ENCODE measurements around the gene CPD.
"Not testable (repeated sequence)": the region's sequence is repeated elsewhere in the genome, so short reads cannot be mapped to it uniquely, and the experiment has no call there.

The CPD gene

GRCh38 chr17:30396129-30396528, 17.4 kb downstream of the CPD start:
- no peak for DNase-seq (ENCODE audit: low read depth in 1 of 2, low spot score in 1 of 2)
- no peak for TF ChIP-seq JUND (IDR thresholded peaks at IDR 0.05; ENCODE audit: low read depth)
- in situ Hi-C loops (cut with HindIII; ENCODE audit: low pct_unique_long_range_greater_than_20kb, low sequenced_read_pairs) = no loop called here

GRCh38 chr17:30396612-30397011, 17.9 kb downstream of the CPD start:
- no peak for DNase-seq (ENCODE audit: low read depth in 1 of 2, low spot score in 1 of 2)
- no peak for TF ChIP-seq JUND (IDR thresholded peaks at IDR 0.05; ENCODE audit: low read depth)
- in situ Hi-C loops (cut with HindIII; ENCODE audit: low pct_unique_long_range_greater_than_20kb, low sequenced_read_pairs) = no loop called here

- DNase-seq (ENCODE audit: low read depth in 1 of 2, low spot score in 1 of 2) = no peak
- in situ Hi-C loops (cut with HindIII; ENCODE audit: low pct_unique_long_range_greater_than_20kb, low sequenced_read_pairs) = no loop called here
- no peak for TF ChIP-seq JUND (IDR thresholded peaks at IDR 0.05; ENCODE audit: low read depth)
Measured at GRCh38 chr17:30398328-30399041, 19.8 kb downstream of the CPD start.

- in situ Hi-C loops (cut with HindIII; ENCODE audit: low pct_unique_long_range_greater_than_20kb, low sequenced_read_pairs) = no loop called here
- DNase-seq (ENCODE audit: low read depth in 1 of 2, low spot score in 1 of 2) = no peak
- no peak for TF ChIP-seq JUND (IDR thresholded peaks at IDR 0.05; ENCODE audit: low read depth)
Measured at GRCh38 chr17:30401097-30401496, 22.4 kb downstream of the CPD start.

- TF ChIP-seq JUND (IDR thresholded peaks at IDR 0.05; ENCODE audit: low read depth) = no peak
- in situ Hi-C loops (cut with HindIII; ENCODE audit: low pct_unique_long_range_greater_than_20kb, low sequenced_read_pairs) = no loop called here
Measured at GRCh38 chr17:30405161-30405560, 26.4 kb downstream of the CPD start.

GRCh38 chr17:30410627-30411026, 31.9 kb downstream of the CPD start:
- DNase-seq (ENCODE audit: low read depth in 1 of 2, low spot score in 1 of 2); in situ Hi-C loops (cut with HindIII; ENCODE audit: low pct_unique_long_range_greater_than_20kb, low sequenced_read_pairs): not testable (repeated sequence)

More at GRCh38 chr17:30405161-30405560, 26.4 kb downstream of the CPD start:
- no peak for DNase-seq (ENCODE audit: low read depth in 1 of 2, low spot score in 1 of 2)

GRCh38 chr17:30412008-30412496, 33.3 kb downstream of the CPD start:
- in situ Hi-C loops (cut with HindIII; ENCODE audit: low pct_unique_long_range_greater_than_20kb, low sequenced_read_pairs); DNase-seq (ENCODE audit: low read depth in 1 of 2, low spot score in 1 of 2): not testable (repeated sequence)

GRCh38 chr17:30413109-30413508, 34.4 kb downstream of the CPD start:
- DNase-seq (ENCODE audit: low read depth in 1 of 2, low spot score in 1 of 2) = no peak
- in situ Hi-C loops (cut with HindIII; ENCODE audit: low pct_unique_long_range_greater_than_20kb, low sequenced_read_pairs) = no loop called here
- TF ChIP-seq JUND (IDR thresholded peaks at IDR 0.05; ENCODE audit: low read depth) = no peak

- no peak for DNase-seq (ENCODE audit: low read depth in 1 of 2, low spot score in 1 of 2)
- in situ Hi-C loops (cut with HindIII; ENCODE audit: low pct_unique_long_range_greater_than_20kb, low sequenced_read_pairs) = no loop called here
- no peak for TF ChIP-seq JUND (IDR thresholded peaks at IDR 0.05; ENCODE audit: low read depth)
Measured at GRCh38 chr17:30414486-30414885, 35.8 kb downstream of the CPD start.

GRCh38 chr17:30415491-30415890, 36.8 kb downstream of the CPD start:
- no peak for TF ChIP-seq JUND (IDR thresholded peaks at IDR 0.05; ENCODE audit: low read depth)
- in situ Hi-C loops (cut with HindIII; ENCODE audit: low pct_unique_long_range_greater_than_20kb, low sequenced_read_pairs) = no loop called here
- no peak for DNase-seq (ENCODE audit: low read depth in 1 of 2, low spot score in 1 of 2)

- in situ Hi-C loops (cut with HindIII; ENCODE audit: low pct_unique_long_range_greater_than_20kb, low sequenced_read_pairs) = not testable (repeated sequence)
Measured at GRCh38 chr17:30418070-30418469, 39.3 kb downstream of the CPD start.

GRCh38 chr17:30421592-30421991, 42.9 kb downstream of the CPD start:
- DNase-seq (ENCODE audit: low read depth in 1 of 2, low spot score in 1 of 2) = no peak
- no peak for TF ChIP-seq JUND (IDR thresholded peaks at IDR 0.05; ENCODE audit: low read depth)
- in situ Hi-C loops (cut with HindIII; ENCODE audit: low pct_unique_long_range_greater_than_20kb, low sequenced_read_pairs) = no loop called here

More at GRCh38 chr17:30418070-30418469, 39.3 kb downstream of the CPD start:
- not testable (repeated sequence) for DNase-seq (ENCODE audit: low read depth in 1 of 2, low spot score in 1 of 2)

GRCh38 chr17:30422171-30422570, 43.4 kb downstream of the CPD start:
- no peak for TF ChIP-seq JUND (IDR thresholded peaks at IDR 0.05; ENCODE audit: low read depth)
- DNase-seq (ENCODE audit: low read depth in 1 of 2, low spot score in 1 of 2) = no peak
- in situ Hi-C loops (cut with HindIII; ENCODE audit: low pct_unique_long_range_greater_than_20kb, low sequenced_read_pairs) = no loop called here

GRCh38 chr17:30424471-30424870, 45.7 kb downstream of the CPD start:
- in situ Hi-C loops (cut with HindIII; ENCODE audit: low pct_unique_long_range_greater_than_20kb, low sequenced_read_pairs) = no loop called here
- no peak for TF ChIP-seq JUND (IDR thresholded peaks at IDR 0.05; ENCODE audit: low read depth)
- DNase-seq (ENCODE audit: low read depth in 1 of 2, low spot score in 1 of 2) = no peak
